ENCODE results near the gene XRCC2. TPM values are rescaled to one million over a fixed set of nuclear protein-coding genes. Genes with fewer than 3 reads are reported as not detected.

The XRCC2 gene
- polyA plus RNA-seq, 1 of the 3 experiments (the other 2 are of a cell fraction) = 3.1 TPM

DNA sequence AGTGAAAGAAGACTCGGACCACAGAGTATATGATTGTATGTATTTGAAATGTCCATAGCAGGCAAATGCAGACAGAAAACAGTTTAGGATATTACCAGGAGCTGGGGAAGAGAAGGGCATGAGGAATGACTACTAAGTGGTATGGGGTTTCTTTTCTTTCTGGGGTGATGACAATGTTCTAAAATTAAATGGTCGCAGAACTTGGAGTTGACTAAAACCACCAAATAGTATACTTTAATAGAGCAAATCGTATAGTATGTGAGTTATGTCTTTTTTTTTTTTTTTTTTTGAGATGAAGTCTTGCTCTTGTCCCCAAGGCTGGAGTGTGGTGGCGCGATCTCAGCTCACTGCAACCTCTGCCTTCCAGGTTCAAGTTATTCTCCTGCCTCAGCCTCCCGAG is 34.6 kb downstream of the XRCC2 start:
- POLR2A ChIA-PET = no interaction called here

DNA sequence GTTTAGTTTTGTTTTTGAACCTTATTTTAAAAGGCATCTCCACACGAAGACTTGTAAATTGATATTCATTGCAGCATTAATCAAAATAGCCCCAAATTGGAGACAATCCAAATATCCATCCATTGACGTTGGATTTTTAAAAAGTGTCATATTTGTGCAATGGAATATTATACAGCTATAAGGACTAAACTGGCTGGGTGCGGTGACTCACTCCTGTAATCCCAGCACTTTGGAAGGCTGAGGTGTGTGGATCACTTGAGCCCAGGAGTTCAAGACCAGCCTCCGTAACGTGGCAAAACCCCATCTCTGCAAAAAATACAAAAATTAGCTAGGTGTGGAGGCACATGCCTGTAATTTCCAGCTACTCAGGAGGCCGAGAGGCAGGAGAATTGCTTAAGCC is 35.1 kb downstream of the XRCC2 start:
- H3K9me2 ChIP-seq = no peaks in the 10 kb centered on the region
- peaks cover 0 to 12% of the 10 kb centered on the region in 2 experiments for H3K36me3 ChIP-seq (replicated peaks in 1 of 2; ENCODE audit: control insufficient read depth in 1 of 2, insufficient read depth in 2 of 2, low read length in 1 of 2)
- no peaks in the 10 kb centered on the region for H3K79me2 ChIP-seq (ENCODE audit: insufficient read depth)
- H3F3A ChIP-seq (replicated peaks; ENCODE audit: insufficient read depth) = peaks cover 2% of the 10 kb centered on the region
- H3K4me2 ChIP-seq = no peak overlapping the region
- no peak overlapping the region for H2AFZ ChIP-seq (ENCODE audit: low read depth)
- no peak for DNase-seq
- CTCF ChIA-PET = interaction anchor here (1.1 kb wide), 1 partner anchor 301 kb away, joined by 3 read pairs; no protein-coding TSS in a partner anchor
- no peaks in the 10 kb centered on the region for H4K20me1 ChIP-seq (ENCODE audit: insufficient read depth)
- POLR2A ChIA-PET = interaction anchor here (0.6 kb wide), 1 partner anchor 185 kb away, joined by 3 read pairs; no protein-coding TSS in a partner anchor
- H3K9ac ChIP-seq = no peak overlapping the region
- H3K4me3 ChIP-seq (ENCODE audit: low read depth in 2 of 2, low read length in 1 of 2) = no peak overlapping the region
- no peaks in the 10 kb centered on the region for H3K27me3 ChIP-seq (ENCODE audit: insufficient read depth)
- H3K9me3 ChIP-seq = no peaks in the 10 kb centered on the region
- 86% methylated on average over 6 of the region's 6 CpGs for WGBS (ENCODE audit: low lambda C conversion rate)
- no peak for TF ChIP-seq NRF1 (IDR thresholded peaks at IDR 0.05; ENCODE audit: low read depth, low read length)
- H3K4me1 ChIP-seq (ENCODE audit: control insufficient read depth in 1 of 2, insufficient read depth in 2 of 2, low read depth in 1 of 2, low read length in 1 of 2) = no peaks in the 10 kb centered on the region
- no peak overlapping the region for H3K27ac ChIP-seq (ENCODE audit: low read depth in 2 of 2, low read length in 1 of 2)

More for the DNA sequence above, 34.6 kb downstream of the XRCC2 start:
- DNase-seq = no peak
- Histone ChIP-seq H3K36me3 (replicated peaks in 1 of 2; ENCODE audit: control insufficient read depth in 1 of 2, insufficient read depth in 2 of 2, low read length in 1 of 2) (peaks cover 0 to 12% of the 10 kb centered on the region in 2 experiments), H3K9me3 (no peaks in the 10 kb centered on the region), H3K9me2 (no peaks in the 10 kb centered on the region), H3K4me3 (ENCODE audit: low read depth in 2 of 2, low read length in 1 of 2) (no peak overlapping the region), H3F3A (replicated peaks; ENCODE audit: insufficient read depth) (peaks cover 3% of the 10 kb centered on the region), H3K9ac (no peak overlapping the region), H3K27ac (ENCODE audit: low read depth in 2 of 2, low read length in 1 of 2) (no peak overlapping the region), H3K4me2 (no peak overlapping the region), H3K4me1 (ENCODE audit: control insufficient read depth in 1 of 2, insufficient read depth in 2 of 2, low read depth in 1 of 2, low read length in 1 of 2) (no peaks in the 10 kb centered on the region), H3K79me2 (ENCODE audit: insufficient read depth) (no peaks in the 10 kb centered on the region), H2AFZ (ENCODE audit: low read depth) (no peak overlapping the region), H3K27me3 (ENCODE audit: insufficient read depth) (no peaks in the 10 kb centered on the region), H4K20me1 (ENCODE audit: insufficient read depth) (no peaks in the 10 kb centered on the region)
- TF ChIP-seq, protein P1, sequence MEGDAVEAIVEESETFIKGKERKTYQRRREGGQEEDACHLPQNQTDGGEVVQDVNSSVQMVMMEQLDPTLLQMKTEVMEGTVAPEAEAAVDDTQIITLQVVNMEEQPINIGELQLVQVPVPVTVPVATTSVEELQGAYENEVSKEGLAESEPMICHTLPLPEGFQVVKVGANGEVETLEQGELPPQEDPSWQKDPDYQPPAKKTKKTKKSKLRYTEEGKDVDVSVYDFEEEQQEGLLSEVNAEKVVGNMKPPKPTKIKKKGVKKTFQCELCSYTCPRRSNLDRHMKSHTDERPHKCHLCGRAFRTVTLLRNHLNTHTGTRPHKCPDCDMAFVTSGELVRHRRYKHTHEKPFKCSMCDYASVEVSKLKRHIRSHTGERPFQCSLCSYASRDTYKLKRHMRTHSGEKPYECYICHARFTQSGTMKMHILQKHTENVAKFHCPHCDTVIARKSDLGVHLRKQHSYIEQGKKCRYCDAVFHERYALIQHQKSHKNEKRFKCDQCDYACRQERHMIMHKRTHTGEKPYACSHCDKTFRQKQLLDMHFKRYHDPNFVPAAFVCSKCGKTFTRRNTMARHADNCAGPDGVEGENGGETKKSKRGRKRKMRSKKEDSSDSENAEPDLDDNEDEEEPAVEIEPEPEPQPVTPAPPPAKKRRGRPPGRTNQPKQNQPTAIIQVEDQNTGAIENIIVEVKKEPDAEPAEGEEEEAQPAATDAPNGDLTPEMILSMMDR (IDR thresholded peaks at IDR 0.05) = no peak
- TF ChIP-seq NRF1 (IDR thresholded peaks at IDR 0.05; ENCODE audit: low read depth, low read length) = no peak
- no peak for TF ChIP-seq RXRA (IDR thresholded peaks at IDR 0.05; ENCODE audit: borderline replicate concordance, low read depth)
- TF ChIP-seq FOXM1 (IDR thresholded peaks at IDR 0.05; ENCODE audit: low read depth) = no peak
- TF ChIP-seq, protein P2, sequence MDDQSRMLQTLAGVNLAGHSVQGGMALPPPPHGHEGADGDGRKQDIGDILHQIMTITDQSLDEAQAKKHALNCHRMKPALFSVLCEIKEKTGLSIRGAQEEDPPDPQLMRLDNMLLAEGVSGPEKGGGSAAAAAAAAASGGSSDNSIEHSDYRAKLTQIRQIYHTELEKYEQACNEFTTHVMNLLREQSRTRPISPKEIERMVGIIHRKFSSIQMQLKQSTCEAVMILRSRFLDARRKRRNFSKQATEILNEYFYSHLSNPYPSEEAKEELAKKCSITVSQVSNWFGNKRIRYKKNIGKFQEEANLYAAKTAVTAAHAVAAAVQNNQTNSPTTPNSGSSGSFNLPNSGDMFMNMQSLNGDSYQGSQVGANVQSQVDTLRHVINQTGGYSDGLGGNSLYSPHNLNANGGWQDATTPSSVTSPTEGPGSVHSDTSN (IDR thresholded peaks at IDR 0.05) = no peak
- no peak for TF ChIP-seq RAD21 (IDR thresholded peaks at IDR 0.05; ENCODE audit: low read length)
- TF ChIP-seq, protein P3, sequence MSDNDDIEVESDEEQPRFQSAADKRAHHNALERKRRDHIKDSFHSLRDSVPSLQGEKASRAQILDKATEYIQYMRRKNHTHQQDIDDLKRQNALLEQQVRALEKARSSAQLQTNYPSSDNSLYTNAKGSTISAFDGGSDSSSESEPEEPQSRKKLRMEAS (IDR thresholded peaks at IDR 0.05; ENCODE audit: low read depth) = no peak
- no peak for TF ChIP-seq JUND (IDR thresholded peaks at IDR 0.05)
- TF ChIP-seq FOXJ3 (CRISPR knock-in tag; IDR thresholded peaks at IDR 0.05) = no peak
- TF ChIP-seq SIN3A (IDR thresholded peaks at IDR 0.05; ENCODE audit: borderline replicate concordance, low read depth, low read length) = no peak
- CTCF ChIA-PET = interaction anchor here (1.1 kb wide), 1 partner anchor 301 kb away, joined by 3 read pairs; no protein-coding TSS in a partner anchor
- 94% methylated on average over 6 of the region's 6 CpGs for WGBS (ENCODE audit: low lambda C conversion rate)

Data from SK-N-SH (cell line).